Astrocyte of the spinal cord (primary cell): ENCODE data around the gene KRTAP12-1.
"Not testable (repeated sequence)": the region's sequence is repeated elsewhere in the genome, so short reads cannot be mapped to it uniquely, and the experiment has no call there.

Experiments
- DNase-seq: peaks from one replicate; pipeline ENCODE4 v3.0.0; 2011; ENCODE audit warnings: low read depth, low spot score
- H3K4me3 ChIP-seq: 2 replicates; pipeline ENCODE4 v1.5.1; 2011; ENCODE audit warnings: low read depth, mild to moderate bottlenecking, low read length, moderate library complexity
- CTCF ChIP-seq: IDR thresholded peaks from 2 replicates; pipeline ENCODE4 v1.5.1; 2012; ENCODE audit warnings: low read depth, mild to moderate bottlenecking, low read length, inconsistent platforms
- in situ Hi-C: cut with HindIII; loops from 2 replicates; pipeline ENCODE4 v1.10.0; 2017; ENCODE audit warnings: low sequenced_read_pairs

Gene KRTAP12-1

GRCh38 chr21:44639331-44639655 is 42.7 kb downstream of the KRTAP12-1 start:
- DNase-seq: no peak
- H3K4me3 ChIP-seq: no peak overlapping the region
- in situ Hi-C loops: no loop called here
- no peak for TF ChIP-seq CTCF

- DNase-seq, in situ Hi-C loops, H3K4me3 ChIP-seq: not testable (repeated sequence)
Observed at GRCh38 chr21:44638506-44639330, 43.2 kb downstream of the KRTAP12-1 start.

GRCh38 chr21:44637851-44638348 is 44.1 kb downstream of the KRTAP12-1 start:
- DNase-seq, in situ Hi-C loops, H3K4me3 ChIP-seq: not testable (repeated sequence)

GRCh38 chr21:44637018-44637850 is 44.7 kb downstream of the KRTAP12-1 start, which contains the start of gene KRTAP10-10:
Gene KRTAP10-10, plus strand, starts transcription at chr21:44637356. Its CDS starts 62 bp downstream, at chr21:44637418.
- in situ Hi-C loops: no loop called here
- no peak within 1 kb of the TSS for H3K4me3 ChIP-seq
- TF ChIP-seq CTCF: no peak
- no peak for DNase-seq

- no peak for DNase-seq
- H3K4me3 ChIP-seq: no peak overlapping the region
- in situ Hi-C loops: no loop called here
- no peak for TF ChIP-seq CTCF
Observed at GRCh38 chr21:44636209-44637017, 45.5 kb downstream of the KRTAP12-1 start.

GRCh38 chr21:44632067-44632466 is 49.9 kb downstream of the KRTAP12-1 start:
- no peak for TF ChIP-seq CTCF

More at GRCh38 chr21:44632067-44632466, 49.9 kb downstream of the KRTAP12-1 start:
- no peak for DNase-seq
- in situ Hi-C loops: no loop called here
- no peak overlapping the region for H3K4me3 ChIP-seq
